Endometrium (tissue), 2 donors: Measurements from ENCODE around the gene SLC6A18.
"Not testable (repeated sequence)": the region's sequence is repeated elsewhere in the genome, so short reads cannot be mapped to it uniquely, and the experiment has no call there.

Source experiments
- FAIRE-seq: peaks from 2 replicates; lab custom pipeline; 2012; peaks lifted over from hg19 to GRCh38; lab: Jason Lieb, UNC
- donor health status: control.
- donor health status: control.

Gene SLC6A18

GRCh38 chr5:1276930-1277329 is 51.7 kb downstream of the SLC6A18 start:
- FAIRE-seq = no peak

DNA sequence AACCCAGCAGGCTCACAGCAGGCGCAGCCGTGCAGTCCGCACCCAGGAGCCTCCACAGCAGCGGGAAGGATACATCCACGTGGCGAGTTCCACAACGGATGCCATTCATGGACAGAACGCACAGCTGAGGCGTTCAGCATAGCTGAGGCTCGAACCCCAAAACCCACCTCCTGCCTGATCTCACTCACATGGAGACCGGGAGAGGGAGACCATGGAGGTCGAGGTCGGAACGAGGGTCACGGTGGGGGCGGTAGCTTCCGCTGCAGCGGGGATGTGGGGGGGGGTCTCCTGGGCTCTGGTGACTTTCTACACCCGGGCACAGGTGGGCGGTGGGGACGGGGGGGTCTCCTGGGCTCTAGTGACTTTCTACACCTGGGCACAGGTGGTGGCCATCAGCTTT is 52.1 kb downstream of the SLC6A18 start:
- no peak for FAIRE-seq

DNA sequence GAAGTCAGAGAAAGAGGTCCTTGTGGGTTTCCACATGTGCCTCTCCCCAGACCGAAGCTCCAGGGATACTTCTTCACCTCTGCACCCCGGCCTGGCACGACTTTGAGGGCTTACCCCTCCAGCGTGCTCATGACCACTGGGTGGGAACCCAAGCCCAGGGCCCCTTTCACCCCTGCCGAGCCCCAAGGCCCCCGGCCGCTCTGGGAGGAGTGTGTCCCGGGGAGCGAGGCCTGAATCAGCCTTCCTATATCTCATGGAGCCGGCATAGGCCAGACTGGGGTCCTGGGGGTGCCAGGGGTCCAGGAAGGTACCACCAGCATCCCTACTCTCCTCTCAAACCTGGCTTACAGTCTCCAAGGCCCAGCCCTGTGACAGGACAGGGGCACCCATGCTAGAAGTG is 52.6 kb downstream of the SLC6A18 start:
- no peak for FAIRE-seq

DNA sequence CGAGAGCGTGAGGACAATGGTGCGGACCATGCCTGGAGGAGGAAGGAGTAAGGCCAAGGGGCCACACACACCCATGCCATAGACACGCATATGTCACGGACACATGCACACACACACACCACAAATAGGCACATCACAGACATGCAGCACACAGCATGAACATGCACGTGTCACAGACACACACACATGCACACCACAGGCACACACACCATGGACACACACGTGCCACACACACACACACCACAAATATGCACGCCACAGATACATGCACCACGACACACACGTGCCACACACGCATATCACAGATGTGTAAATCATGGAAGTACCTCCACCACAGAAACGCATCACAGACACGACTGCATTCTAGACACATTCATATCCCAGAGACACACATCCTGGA is 53.0 kb downstream of the SLC6A18 start:
- no peak for FAIRE-seq

- no peak for FAIRE-seq
These were observed 53.7 kb downstream of the SLC6A18 start for GRCh38 chr5:1278656-1279442.

- no peak for FAIRE-seq
These were observed 54.4 kb downstream of the SLC6A18 start for GRCh38 chr5:1279443-1280151.

DNA sequence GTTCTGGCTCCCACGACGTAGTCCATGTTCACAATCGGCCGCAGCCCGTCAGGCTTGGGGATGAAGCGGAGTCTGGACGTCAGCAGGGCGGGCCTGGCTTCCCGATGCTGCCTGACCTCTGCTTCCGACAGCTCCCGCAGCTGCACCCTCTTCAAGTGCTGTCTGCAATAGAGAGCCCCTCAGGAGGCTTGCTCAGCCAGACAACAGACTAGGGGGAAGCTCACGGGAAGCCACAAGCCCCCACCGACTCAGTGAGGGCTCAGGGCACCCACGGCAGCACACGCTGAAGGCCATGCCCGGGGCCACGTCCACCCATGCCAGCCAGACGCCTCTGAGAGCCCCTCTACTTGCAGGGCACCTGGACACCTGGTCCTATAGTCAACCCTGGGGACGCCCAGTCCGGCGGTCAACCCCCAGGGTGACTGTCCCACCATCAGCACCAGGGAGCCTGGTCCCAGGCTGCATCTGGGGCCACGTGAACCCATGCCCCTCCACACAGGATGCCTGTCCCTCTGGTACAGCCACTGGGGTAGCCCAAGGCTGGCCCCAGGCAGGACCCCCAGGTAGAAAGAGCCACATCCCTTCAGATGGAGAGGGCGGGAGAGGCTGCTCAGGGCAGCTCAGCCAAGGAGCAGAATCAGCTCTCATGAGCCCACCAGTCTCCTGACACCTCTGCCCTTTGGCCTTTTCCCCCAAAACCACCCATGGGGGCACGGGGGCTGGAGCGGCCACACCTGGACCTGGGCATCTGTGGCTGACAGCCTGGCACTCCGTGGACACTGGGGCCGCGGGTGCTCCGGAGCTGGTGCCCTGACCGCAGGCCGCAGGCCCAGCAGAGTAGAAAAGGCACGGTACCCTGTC is 55.2 kb downstream of the SLC6A18 start:
- FAIRE-seq = no peak

GRCh38 chr5:1281038-1281882 is 56.1 kb downstream of the SLC6A18 start:
- FAIRE-seq = no peak

GRCh38 chr5:1282131-1282992 is 57.2 kb downstream of the SLC6A18 start:
- no peak for FAIRE-seq

DNA sequence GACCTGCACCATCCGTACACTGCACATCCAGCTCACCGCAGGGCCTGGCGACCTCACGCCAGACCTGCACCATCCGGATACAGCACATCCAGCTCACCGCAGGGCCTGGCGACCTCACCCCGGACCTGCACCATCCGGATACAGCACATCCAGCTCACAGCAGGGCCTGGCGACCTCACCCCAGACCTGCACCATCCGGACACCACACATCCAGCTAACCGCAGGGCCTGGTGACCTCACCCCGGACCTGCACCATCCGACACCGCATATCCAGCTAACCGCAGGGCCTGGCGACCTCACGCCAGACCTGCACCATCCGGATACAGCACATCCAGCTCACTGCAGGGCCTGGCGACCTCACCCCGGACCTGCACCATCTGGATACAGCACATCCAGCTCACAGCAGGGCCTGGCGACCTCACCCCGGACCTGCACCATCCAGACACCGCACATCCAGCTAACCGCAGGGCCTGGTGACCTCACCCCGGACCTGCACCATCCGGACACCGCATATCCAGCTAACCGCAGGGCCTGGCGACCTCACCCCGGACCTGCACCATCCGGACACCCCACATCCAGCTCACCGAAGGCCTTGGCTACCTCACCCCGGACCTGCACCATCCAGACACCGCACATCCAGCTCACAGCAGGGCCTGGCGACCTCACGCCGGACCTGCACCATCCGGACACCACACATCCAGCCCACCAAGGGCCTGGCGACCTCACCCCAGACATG is 58.0 kb downstream of the SLC6A18 start:
- FAIRE-seq = not testable (repeated sequence)

DNA sequence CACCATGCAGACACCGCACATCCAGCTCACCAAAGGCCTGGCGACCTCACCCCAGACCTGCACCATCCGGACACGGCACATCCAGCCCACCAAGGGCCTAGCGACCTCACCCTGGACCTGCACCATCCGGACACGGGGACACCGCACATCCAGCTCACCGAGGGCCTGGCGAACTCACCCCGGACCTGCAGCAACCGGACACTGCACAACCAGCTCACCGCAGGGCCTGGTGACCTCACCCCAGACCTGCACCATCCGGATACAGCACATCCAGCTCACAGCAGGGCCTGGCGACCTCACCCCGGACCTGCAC is 58.5 kb downstream of the SLC6A18 start:
- not testable (repeated sequence) for FAIRE-seq

DNA sequence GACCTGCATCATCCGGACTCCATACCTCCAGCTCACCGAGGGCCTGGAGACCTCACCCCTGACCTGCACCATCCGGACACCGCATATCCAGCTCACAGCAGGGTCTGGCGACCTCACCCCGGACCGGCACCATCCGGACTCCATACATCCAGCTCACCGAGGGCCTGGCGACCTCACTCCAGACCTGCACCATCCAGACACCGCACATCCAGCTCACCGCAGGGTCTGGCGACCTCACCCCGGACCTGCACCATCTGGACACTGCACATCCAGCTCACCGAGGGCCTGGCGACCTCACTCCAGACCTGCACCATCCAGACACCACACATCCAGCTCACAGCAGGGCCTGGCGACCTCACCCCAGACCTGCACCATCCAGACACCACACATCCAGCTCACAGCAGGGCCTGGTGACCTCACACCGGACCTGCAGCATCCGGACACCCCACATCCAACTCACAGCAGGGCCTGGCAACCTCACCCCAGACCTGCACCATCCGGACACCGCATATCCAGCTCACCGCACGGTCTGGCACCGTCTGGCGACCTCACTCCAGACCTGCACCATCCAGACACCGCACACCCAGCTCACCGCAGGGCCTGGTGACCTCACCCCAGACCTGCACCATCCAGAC is 59.3 kb downstream of the SLC6A18 start:
- not testable (repeated sequence) for FAIRE-seq

DNA sequence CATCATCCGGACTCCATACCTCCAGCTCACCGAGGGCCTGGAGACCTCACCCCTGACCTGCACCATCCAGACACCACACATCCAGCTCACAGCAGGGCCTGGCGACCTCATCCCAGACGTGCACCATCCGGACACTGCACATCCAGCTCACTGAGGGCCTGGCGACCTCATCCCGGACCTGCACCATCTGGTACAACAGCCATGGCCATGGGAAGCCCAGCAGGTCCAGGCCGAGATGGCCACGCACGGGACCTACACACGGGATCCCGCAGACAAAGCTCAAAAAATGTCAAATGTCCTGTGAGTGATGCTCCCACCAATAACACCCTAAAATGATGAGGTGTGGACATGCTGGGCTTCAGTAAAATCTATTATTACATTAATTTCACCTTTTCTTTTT is 60.0 kb downstream of the SLC6A18 start:
- no peak for FAIRE-seq

- FAIRE-seq = no peak
These were observed 60.7 kb downstream of the SLC6A18 start for GRCh38 chr5:1285883-1286291.

DNA sequence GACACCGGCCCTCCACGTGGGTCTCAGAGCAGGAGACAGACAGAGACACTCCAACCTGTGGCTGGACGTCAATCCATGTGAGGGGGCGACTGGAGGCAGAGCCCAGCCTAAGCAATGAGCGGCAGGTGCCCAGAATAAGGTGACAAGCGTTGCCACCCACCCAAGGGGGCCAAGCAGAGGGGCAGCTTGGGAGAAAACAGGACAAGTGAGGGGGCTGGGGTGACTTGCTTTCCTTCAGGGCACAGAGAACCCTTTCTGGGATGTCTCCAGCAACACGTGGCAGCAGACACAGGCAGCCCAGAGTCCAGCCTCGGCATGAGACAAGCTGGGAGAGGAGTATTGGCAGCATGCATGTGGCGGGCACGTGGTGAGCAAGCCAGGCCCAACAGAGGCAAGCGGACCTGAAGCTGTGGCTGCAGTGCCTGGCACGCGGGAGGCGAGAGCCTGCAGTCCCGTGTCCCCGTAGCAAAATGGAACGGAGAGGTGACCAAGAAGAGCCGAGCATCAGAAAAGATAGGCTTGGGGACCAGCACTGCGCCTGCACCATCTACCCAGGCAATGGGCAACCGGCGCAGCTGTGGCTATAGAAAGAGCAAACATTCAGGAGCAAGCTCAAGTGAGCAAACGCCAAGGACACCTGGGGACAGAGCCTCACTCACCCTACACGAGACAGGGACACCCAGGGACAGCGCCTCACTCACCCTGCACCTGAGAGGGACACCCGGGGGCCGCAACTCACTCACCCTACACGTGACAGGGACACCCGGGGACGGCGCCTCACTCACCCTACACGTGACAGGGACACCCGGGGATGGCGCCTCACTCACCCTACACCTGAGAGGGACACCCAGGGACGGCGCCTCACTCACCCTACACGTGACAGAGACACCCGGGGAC is 63.5 kb downstream of the SLC6A18 start:
- FAIRE-seq = no peak

GRCh38 chr5:1289559-1289958 is 64.4 kb downstream of the SLC6A18 start:
- not testable (repeated sequence) for FAIRE-seq

DNA sequence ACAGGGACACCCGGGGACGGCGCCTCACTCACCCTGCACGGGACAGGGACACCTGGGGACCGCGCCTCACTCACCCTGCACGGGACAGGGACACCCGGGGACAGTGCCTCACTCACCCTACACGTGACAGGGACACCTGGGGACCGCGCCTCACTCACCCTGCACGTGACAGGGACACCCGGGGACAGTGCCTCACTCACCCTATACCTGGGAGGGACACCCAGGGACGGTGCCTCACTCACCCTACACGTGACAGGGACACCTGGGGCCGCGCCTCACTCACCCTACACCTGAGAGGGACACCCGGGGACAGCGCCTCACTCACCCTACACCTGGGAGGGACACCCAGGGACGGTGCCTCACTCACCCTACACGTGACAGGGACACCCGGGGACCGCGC is 65.8 kb downstream of the SLC6A18 start:
- not testable (repeated sequence) for FAIRE-seq

- no peak for FAIRE-seq
These were observed 66.5 kb downstream of the SLC6A18 start for GRCh38 chr5:1291611-1292080.

DNA sequence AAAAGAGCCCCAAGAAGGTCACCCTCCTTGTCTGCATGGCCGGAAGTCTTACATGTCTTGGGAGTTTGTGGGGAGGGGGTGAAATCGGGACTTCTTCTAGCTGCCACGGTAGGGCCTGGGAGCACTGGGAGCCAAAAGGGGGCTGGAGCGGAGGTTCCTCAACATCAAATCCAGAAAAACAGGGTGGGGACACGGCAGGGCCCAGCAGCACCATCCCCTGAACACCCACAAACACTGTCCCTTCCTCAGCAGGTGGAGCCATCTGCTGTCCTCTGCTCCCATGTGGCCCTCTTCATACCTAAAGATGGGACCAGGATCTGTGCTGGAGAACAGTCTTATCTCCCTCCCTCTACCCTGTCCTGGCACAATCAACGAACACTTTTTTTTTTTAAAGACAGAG is 67.0 kb downstream of the SLC6A18 start:
- no peak for FAIRE-seq
